Mucosa of descending colon (tissue), 3 donors: ENCODE data around the gene SHROOM1. TPM values are rescaled to one million over a fixed set of nuclear protein-coding genes. Genes with fewer than 3 reads are reported as not detected.

Source experiments
- ATAC-seq: fragments of 200-7000 bp; cut with Tn5 transposase; one replicate; pipeline ENCODE4 v1.9.1; 2020; ENCODE audit warnings: mild to moderate bottlenecking, moderate library complexity
- DNase-seq, 3 donors: peaks; one replicate each; pipeline ENCODE4 v3.0.0-alpha.2; 2020
- H3K36me3 ChIP-seq: fragments of 200-600 bp; one replicate; pipeline ENCODE4 v1.8.0; 2021; ENCODE audit warnings: low read depth, mild to moderate bottlenecking
- H3K4me1 ChIP-seq: fragments of 200-600 bp; one replicate; pipeline ENCODE4 v1.8.0; 2021; ENCODE audit warnings: low read depth, mild to moderate bottlenecking
- H3K4me3 ChIP-seq: fragments of 200-600 bp; one replicate; pipeline ENCODE4 v1.8.0; 2021; ENCODE audit warnings: mild to moderate bottlenecking
- H3K9me3 ChIP-seq: fragments of 200-600 bp; one replicate; pipeline ENCODE4 v1.8.0; 2021; ENCODE audit warnings: mild to moderate bottlenecking
- intact Hi-C, 2 donors: fragments of 100-400 bp; cut with DNase I in 1 of 2; cut with micrococcal nuclease in 1 of 2; formaldehyde crosslinking; loops; one replicate each; pipeline versions ENCODE4 v1.11.0 to v1.11.1; 2022; cut with DNase I, micrococcal nuclease
- total RNA-seq, 3 donors: library from RNA; stranded (reverse); fragmentation: NEBNext Ultra II Directional in 2 of 3; extraction: Animal tissue kit (Norgen Biotek cat#: 25700) in 2 of 3; gene quantifications; one replicate each; pipeline versions ENCODE4 v1.2.1 to v1.2.4, GENCODE V29; 2021 to 2023
- TF ChIP-seq, protein P1 (sequence below): fragments of 200-600 bp; IDR thresholded peaks from one replicate; pipeline ENCODE4 v1.8.0; 2022; ENCODE audit warnings: antibody characterized with exemption, mild to moderate bottlenecking
- donor health status: DM: no; HTN: no; CAD: no; lungs with moderate emphysema.
- donor health status: DM: no; HTN: no; CAD: no.
- donor health status: DM: no; HTN: yes; CAD: no.

SHROOM1 gene
- total RNA-seq, 3 donors from 2014 or later: 37.3 to 93.5 (median 63.0) TPM

DNA sequence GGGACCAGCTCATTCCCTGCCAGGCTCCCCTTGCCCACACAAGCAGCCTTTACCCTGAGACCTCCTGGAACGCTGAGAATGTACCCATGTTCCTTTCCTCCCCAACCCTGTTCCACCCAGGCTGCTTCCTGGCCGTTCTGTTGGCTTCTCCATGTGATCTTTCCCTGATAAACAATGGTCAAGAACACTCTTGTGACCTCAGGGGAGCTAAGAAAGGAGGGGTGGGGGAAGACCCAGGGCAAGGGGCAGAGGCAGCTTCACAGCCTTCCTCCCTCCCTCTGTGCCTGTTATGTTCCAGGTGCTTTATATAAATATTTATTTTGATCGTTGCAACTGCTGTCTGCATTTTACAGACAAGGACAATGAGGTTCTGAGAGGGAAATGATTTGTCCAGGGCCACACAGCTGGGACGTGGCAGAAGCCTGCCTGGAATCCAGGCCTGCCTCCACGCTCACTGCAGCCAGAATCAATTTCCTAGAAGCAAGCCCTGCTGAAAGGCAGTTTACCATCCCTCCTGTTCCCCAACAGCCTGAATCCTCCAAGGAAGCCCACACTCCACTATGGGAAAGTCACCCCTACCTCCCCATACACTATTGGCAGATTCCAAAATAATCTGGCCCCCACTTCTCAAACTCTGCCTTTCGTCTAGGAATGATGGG lies 3.9 kb downstream of the SHROOM1 start:
- Histone ChIP-seq H3K9me3 (no peaks in the 10 kb centered on the region), H3K4me1 (peaks cover 9% of the 10 kb centered on the region), H3K36me3 (no peaks in the 10 kb centered on the region), H3K4me3 (no peak overlapping the region)
- TF ChIP-seq, protein P1, sequence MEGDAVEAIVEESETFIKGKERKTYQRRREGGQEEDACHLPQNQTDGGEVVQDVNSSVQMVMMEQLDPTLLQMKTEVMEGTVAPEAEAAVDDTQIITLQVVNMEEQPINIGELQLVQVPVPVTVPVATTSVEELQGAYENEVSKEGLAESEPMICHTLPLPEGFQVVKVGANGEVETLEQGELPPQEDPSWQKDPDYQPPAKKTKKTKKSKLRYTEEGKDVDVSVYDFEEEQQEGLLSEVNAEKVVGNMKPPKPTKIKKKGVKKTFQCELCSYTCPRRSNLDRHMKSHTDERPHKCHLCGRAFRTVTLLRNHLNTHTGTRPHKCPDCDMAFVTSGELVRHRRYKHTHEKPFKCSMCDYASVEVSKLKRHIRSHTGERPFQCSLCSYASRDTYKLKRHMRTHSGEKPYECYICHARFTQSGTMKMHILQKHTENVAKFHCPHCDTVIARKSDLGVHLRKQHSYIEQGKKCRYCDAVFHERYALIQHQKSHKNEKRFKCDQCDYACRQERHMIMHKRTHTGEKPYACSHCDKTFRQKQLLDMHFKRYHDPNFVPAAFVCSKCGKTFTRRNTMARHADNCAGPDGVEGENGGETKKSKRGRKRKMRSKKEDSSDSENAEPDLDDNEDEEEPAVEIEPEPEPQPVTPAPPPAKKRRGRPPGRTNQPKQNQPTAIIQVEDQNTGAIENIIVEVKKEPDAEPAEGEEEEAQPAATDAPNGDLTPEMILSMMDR: no peak
- intact Hi-C loops: no loop called here
- DNase-seq (no peak), ATAC-seq (no peak)

- intact Hi-C loops: no loop called here
- Histone ChIP-seq H3K9me3 (no peaks in the 10 kb centered on the region), H3K4me3 (no peak overlapping the region), H3K36me3 (no peaks in the 10 kb centered on the region), H3K4me1 (peaks cover 6% of the 10 kb centered on the region)
- ATAC-seq (no peak), DNase-seq (no peak)
- TF ChIP-seq, protein P1: no peak
These were observed 4.5 kb downstream of the SHROOM1 start for GRCh38 chr5:132825834-132826391.

- Histone ChIP-seq H3K9me3 (no peaks in the 10 kb centered on the region), H3K36me3 (no peaks in the 10 kb centered on the region), H3K4me3 (no peak overlapping the region), H3K4me1 (peaks cover 6% of the 10 kb centered on the region)
- intact Hi-C loops: no loop called here
- no peak for ATAC-seq
- TF ChIP-seq, protein P1: no peak
- no peak for DNase-seq
These were observed 5.2 kb downstream of the SHROOM1 start for GRCh38 chr5:132825033-132825833.

DNA sequence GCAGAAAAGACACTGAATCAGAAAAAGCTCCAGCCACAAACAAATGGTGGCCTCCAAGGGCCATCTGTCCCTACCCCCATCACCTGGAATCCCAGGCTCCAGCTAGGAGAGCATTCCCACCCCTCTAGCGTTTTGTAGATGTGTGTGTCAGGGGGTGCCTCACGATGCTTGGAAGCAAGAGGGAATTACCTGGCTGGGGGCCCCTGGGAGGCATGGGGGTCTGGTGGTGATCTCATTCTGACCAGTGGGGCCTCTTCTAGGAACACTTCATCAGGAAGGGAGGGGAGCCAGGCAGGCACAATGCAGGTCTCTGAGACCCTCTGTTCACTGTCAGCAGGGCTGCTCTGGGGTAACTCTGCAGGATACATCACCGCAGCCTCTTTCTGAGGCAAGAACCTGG lies 6.0 kb downstream of the SHROOM1 start:
- intact Hi-C loops: no loop called here
- DNase-seq: no peak
- TF ChIP-seq, protein P1: no peak
- no peaks in the 10 kb centered on the region for H3K9me3 ChIP-seq
- H3K4me1 ChIP-seq: peaks cover 6% of the 10 kb centered on the region
- no peak overlapping the region for H3K4me3 ChIP-seq
- no peaks in the 10 kb centered on the region for H3K36me3 ChIP-seq
- ATAC-seq: no peak

DNA sequence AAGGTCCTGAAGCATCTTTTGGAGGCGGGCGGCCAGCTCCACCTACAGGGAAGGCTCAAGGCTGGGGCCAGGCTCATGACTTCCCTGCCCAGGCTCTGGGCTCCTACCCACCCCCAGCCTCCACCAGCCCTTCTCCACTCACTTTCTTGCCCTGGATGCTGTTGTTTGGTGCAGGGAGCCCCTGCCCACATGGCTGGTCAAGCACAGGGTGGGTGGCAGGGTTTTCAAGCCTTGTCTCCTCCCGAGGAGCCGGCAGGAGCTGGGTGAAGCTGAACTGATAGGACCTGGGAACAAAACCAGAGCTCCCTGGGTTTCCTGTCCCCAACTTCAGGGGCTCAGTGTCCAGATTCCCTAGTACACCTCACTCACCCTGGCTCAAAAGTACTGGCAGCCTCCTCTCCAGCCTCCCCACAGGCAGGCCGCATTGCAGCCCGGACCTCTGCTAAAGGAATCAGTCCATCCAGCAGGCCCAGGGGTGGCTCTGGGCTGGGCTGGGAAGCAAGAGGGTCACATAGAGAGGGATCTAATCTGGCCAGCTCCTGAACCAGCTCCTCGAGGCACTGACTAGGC lies 6.9 kb downstream of the SHROOM1 start:
- peaks cover 1% of the 10 kb centered on the region for H3K4me1 ChIP-seq
- H3K36me3 ChIP-seq: no peaks in the 10 kb centered on the region
- no peaks in the 10 kb centered on the region for H3K9me3 ChIP-seq
- H3K4me3 ChIP-seq: no peak overlapping the region
- intact Hi-C loops: no loop called here
- no peak for ATAC-seq
- DNase-seq: no peak
- TF ChIP-seq, protein P1: no peak
